Measurements from ENCODE around the gene SMIM1.
"Not testable (repeated sequence)": the region's sequence is repeated elsewhere in the genome, so short reads cannot be mapped to it uniquely, and the experiment has no call there.

SMIM1 gene

DNA sequence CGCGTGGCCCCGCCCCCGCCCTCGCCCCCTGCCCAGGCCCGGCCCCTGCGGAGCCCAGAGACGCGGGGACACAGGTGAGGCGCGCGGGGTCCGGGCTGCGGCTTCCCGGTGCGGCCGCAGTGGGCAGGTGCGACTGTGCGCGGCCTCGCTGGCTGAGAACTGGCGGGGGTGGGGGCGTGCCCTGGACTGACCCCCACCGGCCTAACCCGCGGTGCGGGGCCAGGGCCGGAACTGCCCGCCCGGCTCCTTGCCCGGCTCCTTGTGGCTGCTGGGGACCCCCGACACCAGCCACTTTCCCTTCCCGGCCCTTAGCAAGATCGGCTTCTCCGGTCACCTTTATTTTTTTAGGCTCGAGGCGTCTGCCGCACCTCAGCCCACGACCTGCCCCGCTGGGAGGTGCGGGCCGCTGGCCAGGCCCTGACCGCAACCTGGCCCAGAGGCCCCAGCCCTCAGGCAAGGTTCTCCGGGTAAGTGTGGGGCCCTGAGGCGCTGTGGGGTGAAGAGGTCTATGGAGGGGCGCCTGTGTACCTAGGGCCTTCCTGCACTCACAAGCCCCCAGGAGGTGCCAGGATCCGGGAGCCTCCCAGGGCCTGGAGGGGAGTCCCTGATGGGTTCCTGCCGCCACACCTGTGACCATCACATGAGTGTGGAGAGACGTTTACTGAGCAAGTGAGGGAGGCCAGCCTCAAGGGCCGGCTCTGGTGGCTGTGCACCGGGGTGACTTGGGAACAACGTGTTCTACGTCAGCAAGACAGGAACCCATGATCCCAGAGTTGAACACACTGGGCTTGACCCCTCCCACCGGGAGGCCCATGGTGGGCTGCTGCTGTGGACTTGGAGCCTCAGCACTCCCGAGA lies at the start of gene SMIM1:
Gene SMIM1 (plus strand): TSS at position 35 of the 857 bp plus-strand sequence. CDS start 2,625 bp downstream, outside the sequence.
- DNase-seq (ENCODE audit: low read depth in 2 of 2), result no peak
- TF ChIP-seq CTCF (IDR thresholded peaks at IDR 0.05; ENCODE audit: low read depth, low read length), result no peak
- peak within 1 kb of the TSS; percentile 51 to 52 for H3K4me3 ChIP-seq (replicated peaks in 1 of 2; ENCODE audit: low read depth in 2 of 2, low read length in 2 of 2)

GRCh38 chr1:3722846-3723245 lies 49.7 kb upstream of the SMIM1 start:
- no peak for TF ChIP-seq CTCF (IDR thresholded peaks at IDR 0.05; ENCODE audit: low read depth, low read length)
- DNase-seq (ENCODE audit: low read depth in 2 of 2), result no peak
- no peak overlapping the region for H3K4me3 ChIP-seq (replicated peaks in 1 of 2; ENCODE audit: low read depth in 2 of 2, low read length in 2 of 2)

- H3K4me3 ChIP-seq (replicated peaks in 1 of 2; ENCODE audit: low read depth in 2 of 2, low read length in 2 of 2), result not testable (repeated sequence)
- DNase-seq (ENCODE audit: low read depth in 2 of 2), result peak; percentile 64 to 66
- TF ChIP-seq CTCF (IDR thresholded peaks at IDR 0.05; ENCODE audit: low read depth, low read length), result peak; percentile 97
Measured at GRCh38 chr1:3724416-3725030, 48.0 kb upstream of the SMIM1 start.

- no peak overlapping the region for H3K4me3 ChIP-seq (replicated peaks in 1 of 2; ENCODE audit: low read depth in 2 of 2, low read length in 2 of 2)
- no peak for TF ChIP-seq CTCF (IDR thresholded peaks at IDR 0.05; ENCODE audit: low read depth, low read length)
- no peak for DNase-seq (ENCODE audit: low read depth in 2 of 2)
Measured at GRCh38 chr1:3725366-3725765, 47.2 kb upstream of the SMIM1 start.

DNA sequence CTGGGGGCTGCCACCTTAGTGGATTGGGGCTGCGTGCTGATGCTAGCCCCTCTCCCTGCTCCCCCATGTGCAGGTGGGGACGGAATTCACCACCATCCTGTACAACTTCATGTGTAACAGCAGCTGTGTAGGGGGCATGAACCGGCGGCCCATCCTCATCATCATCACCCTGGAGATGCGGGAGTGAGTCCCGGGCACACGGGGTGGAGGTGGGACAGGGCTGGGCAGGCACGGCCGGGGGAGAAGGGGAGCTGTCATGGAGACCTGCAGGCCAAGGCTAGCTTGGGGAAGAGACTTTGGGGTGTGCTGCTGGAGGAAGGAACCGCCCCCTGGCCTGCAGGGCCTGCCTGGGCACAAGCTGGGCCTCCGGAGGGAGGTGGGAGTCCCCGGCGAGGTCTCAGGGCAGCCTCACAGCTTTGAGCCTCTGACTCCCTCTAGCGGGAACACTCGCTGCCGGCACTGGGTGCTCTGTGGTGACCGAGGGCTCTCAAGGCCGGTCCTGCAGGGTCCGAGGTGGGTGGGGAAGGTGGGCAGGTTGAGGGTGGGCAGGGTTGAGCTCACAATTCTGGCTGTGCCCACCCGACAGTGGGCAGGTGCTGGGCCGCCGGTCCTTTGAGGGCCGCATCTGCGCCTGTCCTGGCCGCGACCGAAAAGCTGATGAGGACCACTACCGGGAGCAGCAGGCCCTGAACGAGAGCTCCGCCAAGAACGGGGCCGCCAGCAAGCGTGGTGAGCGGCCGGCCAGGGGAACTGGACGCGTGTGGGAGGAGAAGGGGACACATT lies 45.3 kb upstream of the SMIM1 start:
- H3K4me3 ChIP-seq (replicated peaks in 1 of 2; ENCODE audit: low read depth in 2 of 2, low read length in 2 of 2), result no peak overlapping the region
- TF ChIP-seq CTCF (IDR thresholded peaks at IDR 0.05; ENCODE audit: low read depth, low read length), result peak; percentile 62
- DNase-seq (ENCODE audit: low read depth in 2 of 2), result peak; percentile 22 to 29

GRCh38 chr1:3727825-3728776 lies 44.4 kb upstream of the SMIM1 start:
- H3K4me3 ChIP-seq (replicated peaks in 1 of 2; ENCODE audit: low read depth in 2 of 2, low read length in 2 of 2), result no peak overlapping the region
- TF ChIP-seq CTCF (IDR thresholded peaks at IDR 0.05; ENCODE audit: low read depth, low read length), result no peak
- no peak for DNase-seq (ENCODE audit: low read depth in 2 of 2)

Data from cardiac fibroblast (primary cell).